KOPT-K1 (cell line): ENCODE results near the gene ADAM30.
A peak's percentile ranks its signal among the peaks of the same experiment; 100 is the strongest.

ENCODE experiments used
- H3K27ac ChIP-seq: fragments of 200-600 bp; sonication (generic); 2 replicates; pipeline ENCODE4 v1.5.1; 2016; ENCODE audit warnings: antibody characterized with exemption, mild to moderate bottlenecking, low read depth, low read length; ENCODE audit not compliant: poor library complexity, severe bottlenecking
- H3K36me3 ChIP-seq: fragments of 200-600 bp; sonication (generic); 2 replicates; pipeline ENCODE4 v1.5.1; 2017; ENCODE audit warnings: antibody characterized with exemption, mild to moderate bottlenecking, low read length, moderate library complexity; ENCODE audit not compliant: insufficient read depth
- H3K9me3 ChIP-seq: fragments of 200-600 bp; sonication (generic); 2 replicates; pipeline ENCODE4 v1.5.1; 2017; ENCODE audit warnings: antibody characterized with exemption, low read length, mild to moderate bottlenecking; ENCODE audit not compliant: insufficient read depth, poor library complexity, severe bottlenecking

ADAM30 gene

GRCh38 chr1:119893827-119894700, 2.3 kb downstream of the ADAM30 start:
- Histone ChIP-seq H3K36me3 (no peaks in the 10 kb centered on the region), H3K9me3 (no peaks in the 10 kb centered on the region), H3K27ac (peak overlapping the region; percentile 79)

- Histone ChIP-seq H3K9me3 (peaks cover 7% of the 10 kb centered on the region), H3K36me3 (no peaks in the 10 kb centered on the region), H3K27ac (peak overlapping the region; percentile 79)
Measured at GRCh38 chr1:119893238-119893791, 3.0 kb downstream of the ADAM30 start.

DNA sequence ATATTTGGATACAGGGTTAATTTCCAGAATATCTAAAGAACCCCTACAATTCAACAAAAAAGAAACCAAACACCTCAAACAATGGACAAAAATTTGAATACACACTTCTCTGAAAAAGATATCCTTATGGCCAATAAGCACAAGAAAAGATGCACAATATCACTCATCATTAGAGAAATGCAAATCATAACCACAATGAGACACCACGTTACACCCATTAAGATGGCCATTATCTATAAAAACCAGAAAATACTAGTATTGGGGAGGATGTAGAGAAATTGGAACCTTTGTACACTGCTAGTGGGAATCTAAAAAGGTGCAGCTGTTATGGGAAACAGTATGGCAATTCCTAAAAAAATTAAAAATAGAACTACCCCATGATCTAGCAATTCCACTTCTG, 4.9 kb downstream of the ADAM30 start:
- no peak overlapping the region for H3K27ac ChIP-seq
- H3K9me3 ChIP-seq: peaks cover 13% of the 10 kb centered on the region
- no peaks in the 10 kb centered on the region for H3K36me3 ChIP-seq

DNA sequence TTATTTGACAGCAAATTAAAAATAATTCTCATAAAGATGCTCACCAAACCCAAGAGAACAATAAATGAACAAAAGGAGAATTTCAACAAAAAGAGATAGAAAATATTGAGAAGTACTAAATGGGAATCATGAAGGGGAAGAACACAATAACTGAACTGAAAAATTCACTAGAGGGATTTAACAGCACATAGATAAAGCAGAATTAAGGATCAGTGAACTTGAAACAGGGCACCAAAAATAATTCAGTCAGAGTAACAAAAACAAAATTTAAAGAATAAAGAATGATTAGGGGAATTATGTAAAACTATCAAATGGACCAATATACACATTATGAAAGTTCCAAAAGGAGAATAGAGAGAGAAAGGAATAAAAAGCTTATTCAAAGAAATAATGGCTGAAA, 7.8 kb downstream of the ADAM30 start:
- H3K36me3 ChIP-seq: no peaks in the 10 kb centered on the region
- no peak overlapping the region for H3K27ac ChIP-seq
- H3K9me3 ChIP-seq: peaks cover 13% of the 10 kb centered on the region

DNA sequence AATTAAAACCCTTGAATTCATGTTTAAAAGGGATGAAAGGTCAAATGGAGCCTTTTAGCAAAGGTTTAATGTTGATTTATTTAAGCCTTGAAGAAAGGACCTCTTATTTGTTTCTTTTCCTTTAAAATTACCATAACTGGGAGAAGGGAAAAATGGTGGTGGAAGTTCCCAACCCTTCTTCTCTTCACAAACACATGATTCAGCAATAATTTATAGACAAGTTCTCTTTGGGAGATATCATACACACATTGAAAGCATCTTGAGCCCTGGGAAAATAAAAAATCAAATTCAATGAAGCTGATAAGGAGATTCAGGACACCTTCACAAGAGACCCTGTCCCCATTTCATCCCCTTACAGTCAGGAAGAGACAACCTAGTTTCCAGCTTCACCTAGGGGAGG, 8.9 kb downstream of the ADAM30 start:
- Histone ChIP-seq H3K27ac (no peak overlapping the region), H3K36me3 (no peaks in the 10 kb centered on the region), H3K9me3 (peaks cover 13% of the 10 kb centered on the region)

- Histone ChIP-seq H3K9me3 (peaks cover 13% of the 10 kb centered on the region), H3K27ac (no peak overlapping the region), H3K36me3 (no peaks in the 10 kb centered on the region)
Measured at GRCh38 chr1:119885903-119886783, 10.2 kb downstream of the ADAM30 start.

- Histone ChIP-seq H3K36me3 (no peaks in the 10 kb centered on the region), H3K9me3 (peaks cover 13% of the 10 kb centered on the region), H3K27ac (no peak overlapping the region)
Measured at GRCh38 chr1:119884711-119885110, 11.6 kb downstream of the ADAM30 start.

DNA sequence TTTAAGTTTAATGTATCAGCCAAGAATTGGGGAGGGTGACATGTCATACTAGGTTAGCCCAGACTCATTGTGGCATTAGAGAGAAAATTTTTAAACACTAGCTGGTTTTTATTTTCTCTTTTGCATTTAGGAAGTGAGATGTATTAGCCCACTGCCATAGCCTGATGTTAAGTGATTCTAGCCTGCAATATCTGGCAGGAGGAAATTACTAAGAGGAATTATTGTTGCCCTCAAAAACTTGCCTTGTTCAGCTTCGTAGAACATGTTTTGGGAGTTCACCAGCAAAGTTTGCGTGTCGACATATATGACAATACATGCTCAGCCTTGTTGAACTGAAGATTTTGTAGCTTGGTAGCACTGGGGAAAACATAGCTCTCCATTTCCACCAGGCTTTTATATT, 12.5 kb downstream of the ADAM30 start:
- no peak overlapping the region for H3K27ac ChIP-seq
- no peaks in the 10 kb centered on the region for H3K36me3 ChIP-seq
- H3K9me3 ChIP-seq: peaks cover 11% of the 10 kb centered on the region

- H3K36me3 ChIP-seq: no peaks in the 10 kb centered on the region
- no peak overlapping the region for H3K27ac ChIP-seq
- no peaks in the 10 kb centered on the region for H3K9me3 ChIP-seq
Measured at GRCh38 chr1:119882132-119883049, 13.9 kb downstream of the ADAM30 start.

GRCh38 chr1:119879510-119880434, 16.5 kb downstream of the ADAM30 start:
- no peaks in the 10 kb centered on the region for H3K36me3 ChIP-seq
- no peaks in the 10 kb centered on the region for H3K9me3 ChIP-seq
- H3K27ac ChIP-seq: no peak overlapping the region

DNA sequence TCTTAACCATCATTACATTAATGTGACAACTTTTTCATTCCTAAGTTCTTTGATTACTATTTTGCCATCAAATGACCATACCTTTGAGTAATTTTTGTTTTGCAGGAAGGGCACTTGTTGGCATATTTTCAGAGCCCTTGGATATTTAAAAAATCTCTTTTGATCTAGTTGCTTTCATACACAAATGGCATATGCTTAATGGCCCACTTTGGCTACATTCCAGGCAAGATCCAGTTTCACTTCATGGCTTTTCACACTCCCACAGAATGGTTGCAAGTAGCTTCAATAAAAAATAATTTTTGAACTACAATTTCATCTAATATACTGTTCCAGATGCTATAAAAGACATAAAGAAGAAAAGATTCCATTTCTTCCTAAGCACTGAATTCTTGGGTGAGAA, 18.1 kb downstream of the ADAM30 start:
- no peak overlapping the region for H3K27ac ChIP-seq
- no peaks in the 10 kb centered on the region for H3K36me3 ChIP-seq
- no peaks in the 10 kb centered on the region for H3K9me3 ChIP-seq

DNA sequence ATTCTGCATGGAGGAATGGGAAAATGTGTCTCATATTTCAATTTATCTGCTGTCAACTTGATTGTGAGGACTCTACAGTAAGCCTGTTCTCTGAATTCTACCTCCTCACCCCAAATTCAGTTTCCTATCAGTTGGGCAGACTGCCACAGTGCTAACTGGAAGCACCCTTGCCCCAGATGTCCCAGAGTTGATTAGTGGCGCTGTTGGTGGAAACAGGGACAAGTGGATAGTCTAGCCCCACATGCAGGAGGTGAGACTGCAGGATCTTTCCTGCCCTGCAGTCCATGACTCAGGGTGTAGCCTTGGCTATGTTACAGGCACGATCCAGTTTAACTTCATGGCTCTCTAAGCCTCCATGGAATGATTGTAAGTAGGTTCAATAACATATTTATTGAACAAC, 22.1 kb downstream of the ADAM30 start:
- Histone ChIP-seq H3K36me3 (no peaks in the 10 kb centered on the region), H3K9me3 (no peaks in the 10 kb centered on the region), H3K27ac (no peak overlapping the region)

DNA sequence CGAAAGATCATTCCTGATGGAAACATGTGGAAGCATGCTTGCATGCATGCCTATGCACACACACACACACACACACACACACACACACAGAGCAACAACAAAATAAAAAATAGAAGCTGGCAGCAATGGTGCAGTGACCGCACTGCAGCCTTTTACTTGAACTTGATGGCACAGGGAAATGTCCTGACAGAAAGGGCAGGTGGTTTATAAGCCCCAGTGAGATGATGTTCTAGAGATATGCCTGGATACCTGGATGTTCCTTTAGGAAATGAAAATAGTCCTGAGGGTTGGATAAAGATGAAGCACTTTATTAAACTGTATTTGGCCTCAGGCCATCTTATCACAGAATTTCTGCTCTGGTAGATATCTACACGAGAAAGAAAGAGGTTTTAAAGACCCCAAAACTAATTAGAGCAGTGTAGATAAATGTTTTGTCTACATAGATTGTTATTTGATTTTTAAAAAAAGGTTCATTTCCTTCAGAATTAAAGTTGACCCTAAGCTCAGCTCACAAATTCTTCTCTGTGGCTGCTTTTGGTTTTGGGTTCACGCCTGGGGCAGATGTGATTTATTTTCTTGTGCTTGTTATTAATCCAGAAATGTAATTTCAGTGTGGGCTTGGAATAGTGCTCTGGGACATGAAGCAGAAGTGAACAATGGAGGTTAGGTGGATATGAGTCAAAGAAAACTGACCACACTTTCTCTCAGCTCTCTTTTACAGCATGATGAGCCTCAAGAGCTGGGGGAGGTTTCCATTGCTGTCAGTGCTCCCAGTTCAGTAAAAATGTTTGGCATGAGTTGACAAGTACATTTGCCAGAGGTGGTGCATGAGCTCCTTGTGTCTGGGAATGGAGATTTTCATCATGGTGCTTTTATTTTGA, 22.9 kb downstream of the ADAM30 start:
- Histone ChIP-seq H3K27ac (no peak overlapping the region), H3K36me3 (no peaks in the 10 kb centered on the region), H3K9me3 (no peaks in the 10 kb centered on the region)
